T-helper 1 cell treated with Interleukin-12 subunit alpha and Interleukin-12 subunit beta and Interleukin-4 antibody, amounts not matched to agents 30 ng/mL and 1 ng/mL, for 36 hours (primary cell): ENCODE results near the gene AGAP2. TPM values are rescaled to one million over a fixed set of nuclear protein-coding genes. Genes with fewer than 3 reads are reported as not detected.
"Not testable (repeated sequence)": the region's sequence is repeated elsewhere in the genome, so short reads cannot be mapped to it uniquely, and the experiment has no call there.

Source experiments
- intact Hi-C: fragments of 100-400 bp; cut with micrococcal nuclease; formaldehyde crosslinking; loops from one replicate; pipeline ENCODE4 v1.15.1; 2024
- total RNA-seq: library from RNA; stranded (reverse); gene quantifications from 2 replicates; pipeline ENCODE4 v1.2.3, GENCODE V29; 2022

The AGAP2 gene
- total RNA-seq, 1 donor from 2014 or later: 70.2 TPM

GRCh38 chr12:57708296-57708695 is 30.2 kb downstream of the AGAP2 start:
- intact Hi-C loops: no loop called here

GRCh38 chr12:57707250-57707649 is 31.3 kb downstream of the AGAP2 start:
- intact Hi-C loops: no loop called here

- intact Hi-C loops: no loop called here
Measured at GRCh38 chr12:57700317-57700716, 38.2 kb downstream of the AGAP2 start.

- intact Hi-C loops: no loop called here
Measured at GRCh38 chr12:57698414-57698813, 40.1 kb downstream of the AGAP2 start.

GRCh38 chr12:57697076-57697475 is 41.5 kb downstream of the AGAP2 start:
- intact Hi-C loops: no loop called here

- intact Hi-C loops: no loop called here
Measured at GRCh38 chr12:57695770-57696432, 42.6 kb downstream of the AGAP2 start.

GRCh38 chr12:57694459-57695019 is 44.0 kb downstream of the AGAP2 start:
- intact Hi-C loops: loop anchor here (1.0 to 5.0 kb wide), 9 partner anchors 47 to 617 kb away; partner anchors contain the start of genes ATP23, CDK4, DDIT3 and EEF1AKMT3

GRCh38 chr12:57693659-57694458 is 44.7 kb downstream of the AGAP2 start, which contains the start of gene OS9:
TSS of gene OS9 (plus strand) at chr12:57694132. CDS start at chr12:57694162, 30 bp downstream.
- intact Hi-C loops: loop anchor here (1.0 to 5.0 kb wide), 17 partner anchors 47 to 617 kb away; partner anchors contain the start of genes ATP23, B4GALNT1, CDK4 and CTDSP2

GRCh38 chr12:57693317-57693658 is 45.3 kb downstream of the AGAP2 start:
- intact Hi-C loops: loop anchor here (1.0 to 5.0 kb wide), 10 partner anchors 60 to 616 kb away; partner anchors contain the start of genes B4GALNT1, CTDSP2, DCTN2 and NEMP1

GRCh38 chr12:57692500-57692899 is 46.0 kb downstream of the AGAP2 start:
- intact Hi-C loops: loop anchor here (2.0 to 5.0 kb wide), 3 partner anchors 206 to 615 kb away; partner anchors contain the start of genes NEMP1 and SHMT2

GRCh38 chr12:57688931-57689330 is 49.6 kb downstream of the AGAP2 start:
- intact Hi-C loops: no loop called here

GRCh38 chr12:57687862-57688261 is 50.7 kb downstream of the AGAP2 start:
- intact Hi-C loops: no loop called here

- intact Hi-C loops: no loop called here
Measured at GRCh38 chr12:57679697-57680096, 58.8 kb downstream of the AGAP2 start.

GRCh38 chr12:57677947-57678346 is 60.6 kb downstream of the AGAP2 start:
- intact Hi-C loops: not testable (repeated sequence)

- intact Hi-C loops: no loop called here
Measured at GRCh38 chr12:57674691-57675090, 63.9 kb downstream of the AGAP2 start.

Other genes with a start within 250 kb of the AGAP2 start
- 20.1 and 22.0 TPM in 2 replicates for gene DDIT3, start 218.2 kb downstream of the AGAP2 start, total RNA-seq
- 73.2 and 84.8 TPM in 2 replicates for gene MBD6, start 215.9 kb downstream of the AGAP2 start, total RNA-seq
- gene DCTN2, start 191.6 kb downstream of the AGAP2 start, total RNA-seq: 88.6 and 89.2 TPM in 2 replicates
- 1.5 and 2.2 TPM in 2 replicates for gene KIF5A, start 188.7 kb downstream of the AGAP2 start, total RNA-seq
- gene PIP4K2C, start 147.6 kb downstream of the AGAP2 start, total RNA-seq: 24.8 and 26.3 TPM in 2 replicates
- 25.7 and 27.5 TPM in 2 replicates for gene DTX3, start 133.9 kb downstream of the AGAP2 start, total RNA-seq
- gene ARHGEF25, start 127.3 kb downstream of the AGAP2 start, total RNA-seq: 0.34 and 0.51 TPM in 2 replicates
- 4.3 and 4.5 TPM in 2 replicates for gene B4GALNT1, start 105.5 kb downstream of the AGAP2 start, total RNA-seq
- gene OS9, start 44.6 kb downstream of the AGAP2 start, total RNA-seq: 161 and 162 TPM in 2 replicates
- gene TSPAN31, start 6.3 kb upstream of the AGAP2 start, total RNA-seq: 25.4 and 29.4 TPM in 2 replicates
- gene CDK4, start 13.6 kb upstream of the AGAP2 start, total RNA-seq: 113 and 114 TPM in 2 replicates
- gene MARCHF9, start 16.4 kb upstream of the AGAP2 start, total RNA-seq: 24.8 and 26.0 TPM in 2 replicates
- 3.8 and 4.9 TPM in 2 replicates for gene CYP27B1, start 28.3 kb upstream of the AGAP2 start, total RNA-seq
- 32.5 and 33.7 TPM in 2 replicates for gene METTL1, start 33.4 kb upstream of the AGAP2 start, total RNA-seq
- 2.9 and 4.2 TPM in 2 replicates for gene EEF1AKMT3, start 33.9 kb upstream of the AGAP2 start, total RNA-seq
- 34.4 and 37.0 TPM in 2 replicates for gene TSFM, start 44.0 kb upstream of the AGAP2 start, total RNA-seq
- 6.8 and 7.1 TPM in 2 replicates for gene AVIL, start 80.0 kb upstream of the AGAP2 start, total RNA-seq
- gene CTDSP2, start 108.0 kb upstream of the AGAP2 start, total RNA-seq: 118 and 136 TPM in 2 replicates
- 8.4 and 11.2 TPM in 2 replicates for gene ATP23, start 202.8 kb upstream of the AGAP2 start, total RNA-seq